NCI-H748 (cell line): Measurements from ENCODE around the gene COL16A1.

Experiments used
- DNase-seq: peaks from one replicate; lab custom pipeline; 2025; ENCODE audit not compliant: unreplicated experiment; lab: John Stamatoyannopoulos, UW

Gene COL16A1

DNA sequence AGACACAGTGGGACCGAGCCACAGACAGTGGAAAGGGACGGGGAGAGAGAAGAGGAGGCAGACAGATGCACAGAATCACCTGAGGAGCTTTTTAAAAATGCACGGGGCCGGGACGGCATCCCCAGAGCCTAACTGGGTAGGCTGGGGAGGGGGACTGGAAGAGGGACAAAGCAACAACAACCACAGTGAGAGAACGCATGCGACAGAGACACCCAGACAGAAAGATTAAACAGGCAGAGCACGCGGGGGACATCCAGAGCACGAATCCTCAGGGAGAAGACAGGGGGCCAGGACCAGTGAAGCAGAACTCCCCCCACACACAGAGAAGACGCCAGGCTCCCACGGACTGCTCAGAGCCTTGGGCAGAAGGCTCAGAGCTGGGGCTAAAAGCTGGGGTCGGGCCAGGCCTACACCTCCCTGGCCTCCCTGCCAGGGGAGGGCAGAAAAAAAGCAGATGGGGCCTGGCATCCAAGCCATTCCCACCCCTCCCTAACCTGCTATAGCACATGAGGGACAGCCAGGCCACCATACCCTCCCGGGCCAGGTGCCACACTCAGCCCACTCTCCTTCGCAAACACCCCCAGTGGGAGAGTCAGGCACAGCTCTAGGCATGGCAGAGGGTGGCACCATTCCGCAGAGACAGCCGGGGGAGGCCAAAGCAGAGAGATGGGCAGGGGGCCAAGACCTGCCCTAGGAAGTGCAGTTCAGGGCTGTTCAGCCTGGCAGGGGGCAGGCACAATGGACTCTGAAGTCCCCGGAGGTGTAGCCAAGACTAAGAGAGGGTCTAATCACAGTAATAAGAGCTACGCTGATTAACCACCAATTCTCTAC is 29.8 kb upstream of the COL16A1 start:
- no peak for DNase-seq

DNA sequence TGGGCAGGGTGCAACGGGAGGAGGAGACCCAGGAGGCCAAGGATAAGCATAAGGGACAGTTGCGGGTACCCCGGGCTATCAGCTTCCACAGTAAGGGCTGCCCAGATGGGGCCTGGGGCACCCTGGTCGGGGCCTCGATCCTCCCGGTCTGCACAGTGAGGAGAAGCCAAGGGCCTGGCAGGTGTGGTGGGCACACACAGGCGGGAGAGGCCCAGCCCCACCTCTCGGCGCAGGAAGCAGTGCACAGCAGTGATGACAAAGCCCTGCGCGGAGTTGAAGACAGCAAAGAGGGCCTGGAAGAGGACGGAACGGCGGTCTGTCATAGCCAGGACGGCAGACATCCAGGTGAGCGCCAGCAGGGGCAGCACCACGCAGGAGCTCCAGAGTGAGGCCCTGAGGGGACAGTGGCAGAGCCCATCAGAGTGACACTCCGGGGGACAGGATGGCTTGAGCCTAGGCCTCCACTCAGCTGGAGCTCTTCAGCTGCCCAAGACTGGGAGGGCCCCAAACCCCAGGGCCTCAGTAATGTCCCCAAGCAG is 29.0 kb upstream of the COL16A1 start:
- no peak for DNase-seq

DNA sequence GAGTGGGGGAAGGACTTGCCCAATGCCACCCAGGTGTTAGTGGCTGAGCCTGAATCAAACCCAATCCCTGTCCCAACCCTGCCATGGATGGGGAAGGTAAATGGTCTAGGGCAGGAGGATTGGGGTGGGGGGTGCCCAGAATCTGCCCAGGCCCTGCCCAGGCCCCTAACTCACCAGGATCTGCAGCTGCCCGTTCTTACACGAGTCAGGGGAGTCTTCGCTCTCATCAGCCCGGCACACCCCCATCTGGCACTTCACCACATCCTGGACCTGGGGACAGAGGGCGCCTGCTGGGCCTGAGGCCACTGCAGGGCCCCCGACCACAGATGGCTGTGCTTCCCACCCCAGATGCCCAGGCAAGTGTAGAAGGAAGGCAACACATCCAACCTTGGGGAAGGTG is 28.5 kb upstream of the COL16A1 start:
- no peak for DNase-seq

DNA sequence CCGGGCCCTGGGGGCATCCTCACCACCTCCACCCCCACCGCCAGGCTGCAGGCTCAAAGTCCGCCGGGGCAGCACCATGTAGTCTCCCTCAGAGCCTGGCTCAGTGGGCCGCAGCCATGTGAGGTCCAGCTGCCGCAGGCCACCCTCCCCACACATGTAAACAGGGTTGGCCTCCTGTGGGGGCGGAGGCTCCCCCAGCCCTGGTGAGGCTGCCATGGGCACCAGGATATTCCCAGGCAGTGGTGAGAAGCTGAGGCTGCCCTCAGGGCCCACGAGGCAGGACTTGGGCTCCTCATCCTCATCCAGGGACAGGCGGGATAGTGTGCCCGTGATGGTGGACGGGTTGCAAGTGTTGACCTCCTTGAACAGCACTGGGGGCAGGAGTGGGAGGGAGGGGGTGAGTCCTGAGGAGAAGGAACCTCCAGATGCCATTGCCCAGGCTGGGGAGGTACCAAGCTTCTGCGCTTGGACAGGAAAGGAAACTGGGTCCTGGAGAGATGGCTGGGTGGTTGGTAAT is 27.3 kb upstream of the COL16A1 start:
- no peak for DNase-seq

DNA sequence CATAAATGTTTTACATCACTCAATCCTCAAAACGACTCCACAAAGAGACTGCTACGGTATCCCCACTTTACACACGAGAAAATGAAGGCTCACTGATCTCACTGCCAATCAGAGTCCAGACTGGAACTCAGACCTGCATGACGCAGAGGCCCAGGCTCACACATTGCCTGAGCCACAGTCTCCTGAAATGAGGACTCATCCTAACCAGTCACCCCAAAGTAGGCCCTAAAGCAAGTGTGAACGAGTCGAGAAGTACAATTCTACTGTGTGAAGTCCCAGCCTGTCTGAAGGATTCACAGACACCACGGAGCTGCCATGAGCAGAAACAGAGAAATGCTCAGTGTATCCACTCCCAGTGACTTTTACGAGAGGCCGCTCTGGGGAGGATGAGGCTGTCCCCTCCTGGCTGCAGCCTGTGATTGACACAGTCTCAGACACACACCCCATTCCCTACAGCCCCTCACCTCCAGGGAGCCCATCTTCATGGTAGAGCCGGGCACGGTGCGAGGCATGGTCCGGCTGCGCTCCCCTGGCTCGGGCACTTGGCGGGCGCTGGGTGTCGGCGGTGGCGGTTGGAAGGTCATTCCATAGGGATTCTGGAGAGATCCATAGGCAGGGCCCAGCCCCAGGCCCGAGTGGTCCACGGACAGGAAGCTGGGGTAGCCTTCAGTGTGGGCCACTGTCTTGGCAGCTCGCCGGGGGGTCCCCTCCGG is 26.7 kb upstream of the COL16A1 start:
- DNase-seq, result no peak

DNA sequence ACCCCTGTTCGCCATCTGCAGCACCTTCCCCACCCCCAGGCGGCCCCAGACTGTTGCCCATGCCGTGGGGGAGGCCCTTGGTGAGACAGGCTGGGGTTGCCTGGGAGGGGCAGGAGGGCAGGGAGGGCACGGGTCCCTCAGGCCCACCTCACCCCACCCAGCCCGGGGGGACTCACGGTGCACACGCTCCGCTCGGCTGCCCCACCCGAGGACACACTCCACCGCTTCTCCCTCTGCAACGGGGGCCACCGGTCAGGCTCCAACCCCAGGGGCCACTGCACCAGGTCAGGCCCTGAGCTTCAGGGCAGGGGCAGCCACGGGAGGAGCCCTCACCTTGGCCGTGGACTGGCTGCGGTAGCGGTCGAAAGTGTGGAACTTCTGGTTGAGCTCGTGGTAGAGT is 24.0 kb upstream of the COL16A1 start:
- no peak for DNase-seq

DNA sequence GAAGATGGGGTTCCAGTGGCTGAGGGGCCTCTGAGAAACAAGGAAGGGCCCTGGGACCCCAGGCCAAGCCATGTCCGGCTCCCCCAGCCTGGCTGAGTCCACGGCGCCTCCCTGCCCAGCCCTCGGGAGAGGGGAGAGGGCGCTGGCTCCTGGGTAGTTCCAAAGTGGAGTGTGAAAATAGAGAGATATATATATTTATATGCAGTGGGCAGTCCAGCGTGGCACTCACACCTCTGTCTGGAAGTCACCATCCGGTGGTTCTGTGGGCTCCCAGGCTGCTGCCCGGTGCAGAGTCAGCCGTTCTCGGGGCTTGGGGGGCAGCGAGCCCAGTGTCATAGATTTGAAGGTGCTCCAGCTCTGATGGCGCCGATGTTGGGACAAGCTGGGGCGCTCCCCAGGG is 23.4 kb upstream of the COL16A1 start:
- DNase-seq, result no peak

DNA sequence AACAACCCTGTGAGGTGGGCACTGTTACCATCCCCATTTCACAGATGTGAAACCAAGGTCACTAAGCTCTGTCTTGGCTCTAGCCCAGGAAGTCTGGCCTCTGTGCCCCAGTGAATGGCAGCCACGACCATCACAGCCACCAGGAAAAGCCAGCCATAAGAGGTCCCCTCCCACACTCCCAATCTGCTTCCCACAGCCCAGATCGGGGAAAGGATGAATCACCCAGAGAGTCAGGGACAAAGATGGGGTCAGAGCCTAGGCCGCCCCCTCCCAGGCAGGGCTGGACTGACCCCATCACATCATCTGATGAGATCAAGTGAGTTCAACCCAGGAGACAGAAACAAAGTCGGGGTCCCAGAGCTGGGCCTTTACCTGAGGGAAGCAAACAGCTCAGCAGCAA is 22.9 kb upstream of the COL16A1 start:
- no peak for DNase-seq

DNA sequence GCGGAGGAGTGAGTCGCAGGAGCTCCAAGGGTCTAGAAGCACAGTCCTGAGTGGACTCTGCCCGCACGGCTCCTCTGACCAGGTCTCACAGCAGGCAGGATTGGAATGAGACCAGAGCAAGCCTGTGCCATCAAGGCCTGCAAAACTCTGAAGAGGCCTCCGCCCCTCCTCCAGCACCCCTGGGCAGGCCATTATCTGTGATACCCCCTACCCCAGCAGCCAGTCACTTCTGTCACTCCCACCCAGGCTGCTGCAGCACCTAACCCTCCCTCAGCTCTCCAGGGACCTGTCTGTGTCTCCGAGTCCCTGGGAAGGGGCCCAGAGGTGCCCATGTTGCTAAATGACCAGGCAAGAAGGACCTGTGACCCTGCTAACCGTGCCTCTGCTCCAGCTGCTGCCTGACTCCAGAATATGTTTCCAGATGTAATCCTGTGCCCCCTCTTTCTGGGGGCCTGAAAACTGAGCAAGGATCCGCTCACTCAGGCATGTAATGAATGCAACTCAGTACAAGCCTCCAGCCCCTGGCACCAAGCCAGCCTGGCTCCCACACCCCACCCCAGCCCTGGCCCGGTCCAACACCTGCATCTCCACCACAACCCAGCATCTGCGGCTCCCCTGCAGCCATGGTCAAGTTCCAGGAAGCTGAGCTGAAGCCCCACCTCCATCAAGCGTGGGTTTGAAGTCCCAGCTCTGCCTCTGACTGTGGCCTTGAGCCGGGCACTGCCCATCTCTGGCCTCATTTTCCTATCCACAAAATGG is 22.1 kb upstream of the COL16A1 start:
- peak; percentile 10 for DNase-seq

DNA sequence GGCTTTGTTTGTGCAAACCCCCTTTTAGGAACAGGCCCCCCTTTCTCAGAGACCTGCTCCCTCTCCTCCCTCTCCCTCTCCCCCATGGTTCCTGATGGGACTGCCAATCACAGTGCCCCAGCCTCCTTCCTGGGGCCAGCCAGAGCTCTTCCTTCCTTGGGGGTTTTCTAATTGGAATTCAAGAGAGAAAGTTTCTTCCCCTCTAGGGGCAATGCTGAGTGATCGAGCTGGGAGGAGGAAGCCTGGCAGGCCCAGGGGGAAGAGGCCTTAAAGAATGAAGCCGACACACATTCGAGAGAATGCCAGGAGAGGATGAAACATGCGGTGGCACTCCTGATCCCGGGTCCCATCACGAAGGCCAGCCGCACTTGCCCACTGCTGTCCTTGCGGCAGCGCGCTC is 21.3 kb upstream of the COL16A1 start:
- DNase-seq, result no peak

DNA sequence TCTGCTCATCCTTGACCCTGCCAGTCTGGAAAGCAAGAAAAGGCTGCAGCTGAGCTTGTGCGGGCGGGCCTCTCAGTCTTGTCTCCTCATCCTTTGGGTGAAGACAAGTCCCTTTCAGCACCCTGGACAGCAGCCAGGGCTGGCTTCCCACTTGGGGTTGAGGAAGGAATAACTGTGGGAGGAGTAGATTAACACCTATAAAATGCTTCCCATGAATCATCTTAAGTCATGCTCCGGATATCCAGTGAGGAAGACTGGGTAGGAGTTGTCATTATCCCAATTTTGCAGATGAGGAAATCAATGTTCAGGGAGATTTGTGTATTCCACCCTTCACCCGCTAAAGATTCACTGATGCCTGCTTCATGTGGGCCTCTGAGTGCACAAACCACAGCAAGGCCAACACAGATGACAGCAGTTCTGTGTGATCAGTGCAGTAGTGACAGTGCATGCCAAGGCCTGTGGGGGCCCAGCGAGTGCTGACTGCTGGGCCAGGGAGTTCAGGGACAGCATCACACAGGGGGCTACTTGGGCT is 20.1 kb upstream of the COL16A1 start:
- no peak for DNase-seq

DNA sequence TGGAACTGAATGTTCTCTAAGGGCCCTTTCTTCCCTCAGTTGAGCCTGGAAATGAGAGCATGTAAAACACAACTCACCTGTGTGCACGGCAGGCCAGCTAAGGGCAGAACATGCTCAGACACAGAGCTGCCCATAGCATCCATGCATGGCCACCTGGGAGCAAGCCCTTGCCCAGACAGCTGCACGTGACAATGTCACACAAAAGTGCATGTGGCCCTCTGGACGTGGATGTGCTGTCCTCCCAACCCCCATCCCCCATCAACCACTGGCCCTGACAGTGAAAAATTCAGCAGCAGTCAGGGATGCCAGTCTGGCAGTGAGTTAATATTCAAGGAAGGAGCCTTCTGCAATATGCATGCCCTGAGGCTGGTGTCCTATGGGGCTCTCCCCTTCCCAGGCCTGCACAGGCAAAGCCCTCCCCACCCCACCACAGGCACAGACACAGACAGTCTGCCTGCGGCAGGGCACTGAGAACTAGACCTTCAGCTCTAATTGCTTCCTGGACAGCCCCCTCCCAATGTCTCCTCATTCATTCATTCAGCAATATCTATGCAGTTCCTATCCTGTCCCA is 14.6 kb upstream of the COL16A1 start:
- DNase-seq, result no peak

DNA sequence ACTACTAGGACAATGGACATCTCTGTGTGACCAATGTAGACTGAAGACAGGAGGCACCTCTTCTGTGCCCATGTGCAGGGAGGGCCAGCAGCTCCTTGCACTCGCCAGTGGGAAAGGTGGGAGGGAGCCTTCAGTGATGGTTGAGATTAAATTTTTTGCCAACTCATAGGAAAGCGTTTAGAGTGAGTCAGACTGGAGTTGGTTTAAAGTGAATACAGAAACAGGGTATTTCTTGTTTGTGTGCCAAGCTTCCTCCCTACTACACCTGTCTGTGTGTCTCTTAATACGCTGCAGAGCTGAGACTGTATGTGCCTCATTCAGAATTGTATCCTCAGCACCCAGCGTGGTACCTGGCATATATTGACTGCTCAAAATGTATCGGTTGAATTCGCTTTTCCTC is 13.5 kb upstream of the COL16A1 start:
- no peak for DNase-seq

DNA sequence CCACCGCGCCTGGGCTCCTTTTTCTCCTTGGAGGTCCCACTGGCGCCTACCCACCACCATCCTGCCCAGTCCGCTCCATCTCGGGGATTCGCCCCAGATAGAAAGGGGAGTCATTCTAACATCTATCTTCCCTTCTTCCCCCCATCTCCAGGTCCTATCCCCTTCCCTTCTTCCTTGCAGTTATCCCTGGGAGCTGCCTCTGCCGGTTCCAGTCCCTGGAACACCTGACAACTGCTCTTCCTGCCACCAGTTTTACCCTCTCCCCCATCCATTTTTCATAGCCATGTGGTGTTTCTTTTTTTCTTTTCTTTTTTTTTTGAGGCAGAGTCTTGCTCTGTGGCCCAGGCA is 12.0 kb upstream of the COL16A1 start:
- no peak for DNase-seq

DNA sequence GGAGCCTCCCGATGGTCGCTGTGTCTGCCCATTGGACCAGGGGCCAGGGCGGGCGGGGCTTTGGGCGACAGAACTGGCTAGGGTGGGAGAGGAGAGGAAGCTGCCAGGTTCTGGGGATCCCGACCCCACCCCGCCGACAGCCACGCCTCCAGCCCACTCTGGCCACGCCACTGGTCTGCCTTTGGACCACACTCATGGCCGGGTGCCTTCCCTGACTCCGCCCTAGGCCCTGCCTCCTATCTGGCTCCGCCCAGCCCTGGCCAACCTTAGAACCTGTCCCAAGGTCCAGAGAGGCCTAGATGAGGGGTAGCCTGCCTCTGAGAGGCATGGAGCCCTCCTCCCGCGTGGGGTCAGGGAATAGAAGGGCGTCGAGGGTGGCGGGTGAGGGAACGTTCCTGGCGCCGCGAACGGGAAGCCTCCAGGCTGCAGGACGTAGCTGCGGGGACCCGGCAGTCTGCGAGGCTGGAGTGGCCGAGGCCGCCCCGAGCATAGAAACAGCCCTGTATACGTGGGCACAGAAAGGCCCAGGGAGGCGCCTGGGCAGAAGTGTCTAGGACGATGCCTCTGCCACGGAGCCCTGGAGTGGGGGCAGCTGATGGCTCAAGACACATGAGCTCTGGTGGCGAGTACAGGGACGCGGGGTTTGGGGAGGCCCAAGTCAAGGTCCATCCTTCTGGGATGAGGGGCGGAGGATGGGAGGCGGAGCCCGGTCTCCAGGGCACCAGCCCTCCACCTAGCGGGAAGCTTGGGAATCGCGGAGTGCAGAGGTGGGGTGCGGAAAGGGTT is 11.5 kb upstream of the COL16A1 start:
- peak; percentile 88 for DNase-seq

DNA sequence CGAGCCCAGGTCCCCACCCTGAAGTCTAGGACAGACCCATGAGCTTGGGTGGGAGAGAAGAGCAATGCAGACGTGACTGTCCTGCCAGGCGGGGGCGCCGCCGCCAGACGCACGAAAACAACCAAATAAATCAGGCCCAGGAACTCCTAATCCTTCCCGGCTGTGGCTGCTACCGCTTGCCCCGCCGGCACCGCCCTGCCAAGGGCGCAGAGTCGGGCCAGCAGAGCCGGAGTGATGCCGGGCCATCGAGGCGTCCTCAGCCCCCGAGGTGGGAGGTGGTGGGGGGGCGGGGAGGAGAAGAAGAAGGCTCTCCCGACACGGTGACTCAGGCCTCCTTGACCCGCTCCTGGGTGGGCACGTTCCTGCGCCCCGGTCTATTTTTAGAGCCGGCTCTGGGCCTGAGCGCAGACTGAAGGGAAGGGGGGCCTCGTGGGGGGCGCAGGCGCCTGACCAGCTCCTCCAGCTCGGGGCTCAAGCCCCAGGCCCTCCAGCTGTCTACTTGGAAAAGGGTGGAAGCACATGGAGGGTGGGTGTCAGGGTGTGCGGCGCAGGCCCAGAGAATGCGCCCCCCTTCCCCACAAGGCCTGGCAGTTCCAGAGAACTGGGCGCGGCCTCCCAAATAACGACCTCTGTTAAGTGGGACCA is 10.7 kb upstream of the COL16A1 start:
- DNase-seq, result peak; percentile 68

DNA sequence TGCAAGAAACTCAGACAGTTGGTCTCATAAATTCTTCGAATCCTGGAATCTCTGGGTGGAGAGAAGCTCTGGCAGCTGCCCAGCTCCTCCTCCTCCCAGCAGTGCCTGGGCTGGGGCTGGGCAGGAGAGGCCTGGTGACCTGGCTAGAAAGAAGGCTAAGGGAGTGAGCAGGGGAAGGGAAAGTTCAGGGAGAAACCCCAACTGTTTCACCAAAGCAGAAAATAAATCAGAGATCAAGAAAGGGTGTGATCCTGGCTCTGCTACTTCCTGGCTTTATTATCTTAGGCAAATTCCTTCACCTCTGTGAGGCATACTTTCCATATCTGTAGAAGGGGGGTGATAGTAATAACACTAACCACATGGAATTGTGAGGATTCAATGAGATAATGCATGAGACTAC is 8.8 kb upstream of the COL16A1 start:
- DNase-seq, result no peak

DNA sequence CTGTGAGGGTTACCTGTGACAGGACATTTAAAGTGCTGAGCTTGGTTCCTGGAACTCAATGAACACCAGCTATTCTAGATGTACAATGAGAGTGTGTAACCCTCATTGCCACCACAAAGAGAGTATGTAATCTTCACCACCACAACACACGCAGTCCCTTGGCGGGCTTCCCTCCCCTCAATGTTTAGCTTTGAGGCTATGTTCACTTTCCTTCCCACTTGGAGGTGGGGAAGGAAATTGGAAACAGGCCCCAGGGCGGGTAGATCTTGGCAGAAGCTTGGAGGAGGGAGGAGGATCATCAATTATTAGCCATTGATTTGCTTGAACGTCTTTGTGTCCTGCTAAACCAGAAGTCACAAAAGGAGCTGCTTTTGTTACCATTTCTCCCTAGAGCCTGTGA is 8.3 kb upstream of the COL16A1 start:
- DNase-seq, result no peak

DNA sequence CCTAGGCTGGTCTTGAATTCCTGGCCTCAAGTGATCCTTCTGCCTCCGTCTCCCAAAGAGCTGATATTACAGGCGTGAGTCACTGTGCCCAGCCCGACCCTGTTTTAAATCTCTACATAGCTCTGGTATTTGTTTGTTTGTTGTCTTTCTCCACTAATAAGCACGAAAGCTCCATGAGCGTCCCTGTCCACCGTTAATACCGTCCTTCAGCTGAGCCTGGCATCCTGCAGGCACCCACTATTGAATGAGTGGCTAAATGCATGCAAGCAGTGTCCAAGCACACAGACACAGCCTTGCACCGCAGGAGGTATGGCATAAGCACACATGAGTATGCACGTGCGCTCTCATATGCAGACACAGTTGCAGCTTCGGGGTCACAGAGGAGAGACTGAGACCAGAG is 4.5 kb upstream of the COL16A1 start:
- peak; percentile 9 for DNase-seq

DNA sequence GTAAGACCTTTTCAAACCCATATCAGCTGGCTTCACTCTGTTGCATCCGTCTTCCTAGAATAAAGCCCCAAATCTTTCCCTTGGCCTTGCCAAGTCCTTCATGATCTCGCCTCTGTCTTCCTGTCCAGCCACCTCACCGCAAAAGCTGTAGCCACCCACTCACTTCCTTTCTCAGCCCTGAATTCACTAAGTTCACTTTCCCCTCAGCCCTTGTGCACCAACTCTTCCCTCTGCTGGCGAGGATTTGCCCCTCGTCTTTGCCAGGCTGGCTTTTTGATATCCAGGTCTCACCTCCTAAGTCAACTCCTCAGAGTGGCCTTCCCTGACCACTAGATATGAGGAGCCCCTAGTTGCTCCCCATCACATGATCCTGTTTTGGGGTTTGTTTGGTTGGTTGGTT is 3.9 kb upstream of the COL16A1 start:
- no peak for DNase-seq
